Astrocyte of the spinal cord (primary cell): ENCODE results near the gene HYAL1.

Experiments
- DNase-seq: peaks from one replicate; pipeline ENCODE4 v3.0.0; 2011; ENCODE audit warnings: low read depth, low spot score
- H3K4me3 ChIP-seq: 2 replicates; pipeline ENCODE4 v1.5.1; 2011; ENCODE audit warnings: low read depth, mild to moderate bottlenecking, low read length, moderate library complexity
- CTCF ChIP-seq: IDR thresholded peaks from 2 replicates; pipeline ENCODE4 v1.5.1; 2012; ENCODE audit warnings: low read depth, mild to moderate bottlenecking, low read length, inconsistent platforms
- in situ Hi-C: cut with HindIII; loops from 2 replicates; pipeline ENCODE4 v1.10.0; 2017; ENCODE audit warnings: low sequenced_read_pairs

HYAL1 gene

GRCh38 chr3:50271314-50271936 is 31.9 kb downstream of the HYAL1 start:
- DNase-seq, result no peak
- in situ Hi-C loops, result no loop called here
- no peak for TF ChIP-seq CTCF
- no peak overlapping the region for H3K4me3 ChIP-seq

- no peak for TF ChIP-seq CTCF
- H3K4me3 ChIP-seq, result no peak overlapping the region
- DNase-seq, result no peak
- in situ Hi-C loops, result no loop called here
These were observed 32.8 kb downstream of the HYAL1 start for GRCh38 chr3:50270422-50271224.

DNA sequence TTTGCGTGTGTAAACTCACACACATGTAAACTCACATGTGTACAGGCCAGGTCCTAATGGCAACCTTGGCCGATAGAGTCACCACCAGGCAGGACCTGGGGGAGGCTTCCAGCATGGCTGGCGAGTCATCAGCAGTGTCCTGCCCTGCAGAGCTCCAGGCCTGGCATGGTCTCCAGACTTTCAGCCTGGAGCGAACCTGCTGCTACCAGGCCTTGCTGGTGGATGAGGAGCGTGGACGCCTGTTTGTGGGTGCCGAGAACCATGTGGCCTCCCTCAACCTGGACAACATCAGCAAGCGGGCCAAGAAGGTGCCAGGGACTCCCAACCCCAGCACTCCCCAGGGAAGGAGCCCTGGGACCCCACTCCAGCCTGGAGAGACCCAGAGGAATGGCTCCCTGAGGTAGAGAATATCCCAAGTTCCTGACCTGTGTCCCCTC is 33.4 kb downstream of the HYAL1 start:
- in situ Hi-C loops, result no loop called here
- no peak for DNase-seq
- no peak for TF ChIP-seq CTCF
- H3K4me3 ChIP-seq, result no peak overlapping the region

- no peak overlapping the region for H3K4me3 ChIP-seq
- in situ Hi-C loops, result no loop called here
- no peak for TF ChIP-seq CTCF
- DNase-seq, result no peak
These were observed 33.9 kb downstream of the HYAL1 start for GRCh38 chr3:50269460-50269859.

DNA sequence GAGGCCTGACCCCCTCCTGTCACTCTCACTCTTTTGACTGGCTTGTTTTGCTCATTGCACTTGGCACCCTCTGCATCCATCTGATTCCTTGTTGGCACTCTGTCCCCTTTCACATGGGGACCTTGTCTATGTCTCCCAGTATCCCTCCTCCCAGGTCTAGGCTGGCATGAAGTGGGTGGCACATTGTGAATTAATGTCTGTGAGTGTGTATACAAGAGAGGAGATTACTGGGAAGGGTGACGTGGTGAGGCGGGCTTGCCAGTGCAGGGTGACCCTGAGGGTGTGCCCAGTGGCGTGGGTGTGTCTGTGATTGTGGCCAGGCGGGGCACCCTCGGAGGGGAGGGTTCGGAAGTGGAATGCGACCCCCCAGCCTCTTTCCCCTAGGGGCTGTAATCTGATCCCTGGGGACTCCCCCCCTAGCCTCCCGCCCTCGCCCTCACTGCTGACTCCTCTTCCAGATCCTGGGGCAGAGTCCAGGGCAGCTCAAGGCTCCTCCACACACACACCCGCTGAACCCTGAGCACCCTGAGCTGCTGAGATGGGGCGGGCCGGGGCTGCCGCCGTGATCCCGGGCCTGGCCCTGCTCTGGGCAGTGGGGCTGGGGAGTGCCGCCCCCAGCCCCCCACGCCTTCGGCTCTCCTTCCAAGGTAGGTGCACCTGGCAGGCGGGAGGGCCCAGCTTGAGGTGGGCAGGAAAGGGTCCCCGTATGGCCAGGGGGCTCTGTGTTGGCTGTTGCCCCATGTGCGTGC is 34.5 kb downstream of the HYAL1 start, which contains the start of gene SEMA3B:
TSS of gene SEMA3B (plus strand) at position 445 of the 749 bp plus-strand sequence. CDS start at position 539, 94 bp downstream.
- peak within 1 kb of the TSS; percentile 42 for H3K4me3 ChIP-seq
- in situ Hi-C loops, result no loop called here
- TF ChIP-seq CTCF, result no peak
- no peak for DNase-seq

DNA sequence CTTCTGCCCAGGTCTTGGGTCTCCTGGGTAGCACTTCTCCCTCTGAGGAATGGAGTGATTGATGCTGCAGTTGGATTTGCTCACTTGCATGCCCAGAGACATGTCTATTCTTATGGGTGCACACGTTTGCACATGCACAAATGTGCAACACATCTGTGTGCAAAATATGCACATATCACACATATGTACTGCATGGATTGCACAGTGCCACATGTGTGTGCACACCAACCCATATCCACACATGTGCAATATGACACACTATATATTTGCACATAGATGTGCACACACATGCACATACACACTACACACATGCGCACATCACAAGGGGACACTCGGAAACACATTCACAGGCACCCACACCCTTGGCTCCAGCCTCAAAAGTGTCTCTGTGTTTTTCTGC is 35.1 kb downstream of the HYAL1 start:
- no peak overlapping the region for H3K4me3 ChIP-seq
- in situ Hi-C loops, result no loop called here
- DNase-seq, result no peak
- TF ChIP-seq CTCF, result no peak
